ENCODE results near the gene SFRP5. TPM values are rescaled to one million over a fixed set of nuclear protein-coding genes. Genes with fewer than 3 reads are reported as not detected.

Gene SFRP5
- total and polyA plus RNA-seq, 10 of the 15 experiments (the other 5 are each of a cell fraction or from before 2014, with no cell fraction given), result not detected

DNA sequence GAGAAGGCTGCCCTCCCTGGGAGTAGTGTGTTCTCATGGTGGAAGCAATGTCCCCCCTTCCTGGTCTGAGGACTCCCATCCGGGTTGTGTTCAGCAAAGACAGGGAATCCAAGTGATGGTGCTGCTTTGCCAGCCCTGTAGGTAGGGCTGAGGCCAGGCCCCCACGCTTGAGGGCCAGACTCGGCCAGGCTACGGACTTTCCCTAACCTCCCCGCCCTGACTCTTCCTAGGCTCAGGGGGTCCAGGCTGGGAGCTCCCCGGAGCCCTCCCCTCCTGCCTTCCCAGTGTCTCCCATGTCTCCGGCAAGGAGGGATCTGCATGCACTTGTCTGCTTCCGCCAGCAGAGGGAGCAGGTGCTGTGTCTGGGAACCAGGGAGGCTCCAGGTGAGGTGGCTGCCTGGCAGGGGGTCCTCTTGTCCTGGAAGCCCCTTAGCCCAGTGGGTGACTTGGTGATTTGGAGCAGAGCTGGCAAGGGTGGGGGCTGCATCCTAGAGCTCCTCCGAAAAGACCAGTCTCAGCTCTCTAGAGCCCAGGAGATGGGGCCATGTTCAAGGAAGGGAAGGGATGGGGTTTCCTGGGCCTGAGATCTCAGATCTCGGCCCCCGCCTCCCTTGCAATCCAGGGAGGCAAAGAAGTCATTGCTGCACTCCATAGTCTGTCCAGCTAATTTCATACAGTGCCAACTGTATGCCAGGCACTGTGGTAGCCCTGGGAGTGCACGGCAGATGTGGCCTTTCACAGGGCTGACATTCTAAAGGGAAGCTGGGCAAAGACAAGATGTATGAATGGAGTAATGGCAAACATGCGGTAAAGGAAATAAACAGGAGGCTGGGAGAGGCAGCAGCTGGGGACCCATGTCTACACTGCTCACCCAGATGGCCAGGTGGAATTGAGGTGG lies 20.3 kb upstream of the SFRP5 start:
- in situ Hi-C loops (cut with MboI), result no loop called here
- Histone ChIP-seq H2AFZ (ENCODE audit: control insufficient read depth, low read depth, low read length) (no peak overlapping the region), H4K20me1 (ENCODE audit: control insufficient read depth, insufficient read depth) (no peaks in the 10 kb centered on the region), H3K36me3 (ENCODE audit: control insufficient read depth in 2 of 2, insufficient read depth in 2 of 2, low read length in 1 of 2) (no peaks in the 10 kb centered on the region), H3K79me2 (ENCODE audit: control insufficient read depth, insufficient read depth, low read length) (no peaks in the 10 kb centered on the region), H3K4me1 (ENCODE audit: control insufficient read depth, insufficient read depth, low read length) (no peaks in the 10 kb centered on the region), H3K9me3 (replicated peaks; ENCODE audit: control insufficient read depth, insufficient read depth, low read length) (no peaks in the 10 kb centered on the region), H3K27me3 (replicated peaks in 1 of 2; ENCODE audit: control insufficient read depth in 2 of 2, insufficient read depth in 2 of 2, low read length in 1 of 2) (peaks cover 0 to 3% of the 10 kb centered on the region in 2 experiments; a peak in 1 of 4 replicates), H3K4me3 (no peak overlapping the region), H3K9ac (ENCODE audit: control insufficient read depth, insufficient read depth, low read length) (no peak overlapping the region), H3K4me2 (ENCODE audit: control insufficient read depth, insufficient read depth) (no peak overlapping the region), H3K27ac (ENCODE audit: control insufficient read depth, insufficient read depth) (no peak overlapping the region)
- ChIA-PET RAD21 (ENCODE audit: unreplicated experiment) (interaction anchor here (1.7 kb wide), 1 partner anchor 76 kb away, joined by 5 read pairs; no protein-coding TSS in a partner anchor), CTCF (interaction anchor here (0.7 to 5.1 kb wide), 10 partner anchors 14 to 250 kb away, joined by 3 to 42 read pairs (median 4); no protein-coding TSS in a partner anchor), POLR2A (no interaction called here), SMC1A (ENCODE audit: uncharacterized antibody, unreplicated experiment) (interaction anchor here (1.4 kb wide), 1 partner anchor 83 kb away, joined by 3 read pairs; no protein-coding TSS in a partner anchor)
- WGBS (ENCODE audit: insufficient coverage, insufficient replicate concordance, low lambda C conversion rate, missing lambda C conversion rate), result 7% methylated on average over 13 of the region's 13 CpGs
- intact Hi-C loops (cut with micrococcal nuclease; ENCODE audit: unreplicated experiment), result loop anchor here (1.0 to 5.0 kb wide), 2 partner anchors 77 to 250 kb away; no protein-coding TSS in a partner anchor
- DNase-seq (ENCODE audit: low read depth, low spot score) (no peak), ATAC-seq (peak; percentile 95), FAIRE-seq (peak; percentile 89)
- no TSS peak for BruUV-seq (replicated peaks)
- TF ChIP-seq CUX1 (IDR thresholded peaks at IDR 0.05; ENCODE audit: insufficient replicate concordance, low read depth, low read length) (no peak), MEF2A (IDR thresholded peaks at IDR 0.05; ENCODE audit: insufficient read depth, low read depth, low read length) (no peak), CEBPZ (IDR thresholded peaks at IDR 0.05; ENCODE audit: low read depth, low read length) (no peak), LARP7 (IDR thresholded peaks at IDR 0.05) (0 out of 2 replicates have a peak, but pooled peaks have one; percentile 30), YBX1 (IDR thresholded peaks at IDR 0.05) (no peak), SMC3 (IDR thresholded peaks at IDR 0.05; ENCODE audit: borderline replicate concordance, low read length) (peak; percentile 79), TCF3 (IDR thresholded peaks at IDR 0.05; ENCODE audit: borderline replicate concordance, insufficient read depth, low read depth, low read length) (0 out of 2 replicates have a peak, but pooled peaks have one; percentile 12)
- TF ChIP-seq, protein P1, sequence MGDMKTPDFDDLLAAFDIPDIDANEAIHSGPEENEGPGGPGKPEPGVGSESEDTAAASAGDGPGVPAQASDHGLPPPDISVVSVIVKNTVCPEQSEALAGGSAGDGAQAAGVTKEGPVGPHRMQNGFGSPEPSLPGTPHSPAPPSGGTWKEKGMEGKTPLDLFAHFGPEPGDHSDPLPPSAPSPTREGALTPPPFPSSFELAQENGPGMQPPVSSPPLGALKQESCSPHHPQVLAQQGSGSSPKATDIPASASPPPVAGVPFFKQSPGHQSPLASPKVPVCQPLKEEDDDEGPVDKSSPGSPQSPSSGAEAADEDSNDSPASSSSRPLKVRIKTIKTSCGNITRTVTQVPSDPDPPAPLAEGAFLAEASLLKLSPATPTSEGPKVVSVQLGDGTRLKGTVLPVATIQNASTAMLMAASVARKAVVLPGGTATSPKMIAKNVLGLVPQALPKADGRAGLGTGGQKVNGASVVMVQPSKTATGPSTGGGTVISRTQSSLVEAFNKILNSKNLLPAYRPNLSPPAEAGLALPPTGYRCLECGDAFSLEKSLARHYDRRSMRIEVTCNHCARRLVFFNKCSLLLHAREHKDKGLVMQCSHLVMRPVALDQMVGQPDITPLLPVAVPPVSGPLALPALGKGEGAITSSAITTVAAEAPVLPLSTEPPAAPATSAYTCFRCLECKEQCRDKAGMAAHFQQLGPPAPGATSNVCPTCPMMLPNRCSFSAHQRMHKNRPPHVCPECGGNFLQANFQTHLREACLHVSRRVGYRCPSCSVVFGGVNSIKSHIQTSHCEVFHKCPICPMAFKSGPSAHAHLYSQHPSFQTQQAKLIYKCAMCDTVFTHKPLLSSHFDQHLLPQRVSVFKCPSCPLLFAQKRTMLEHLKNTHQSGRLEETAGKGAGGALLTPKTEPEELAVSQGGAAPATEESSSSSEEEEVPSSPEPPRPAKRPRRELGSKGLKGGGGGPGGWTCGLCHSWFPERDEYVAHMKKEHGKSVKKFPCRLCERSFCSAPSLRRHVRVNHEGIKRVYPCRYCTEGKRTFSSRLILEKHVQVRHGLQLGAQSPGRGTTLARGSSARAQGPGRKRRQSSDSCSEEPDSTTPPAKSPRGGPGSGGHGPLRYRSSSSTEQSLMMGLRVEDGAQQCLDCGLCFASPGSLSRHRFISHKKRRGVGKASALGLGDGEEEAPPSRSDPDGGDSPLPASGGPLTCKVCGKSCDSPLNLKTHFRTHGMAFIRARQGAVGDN (IDR thresholded peaks at IDR 0.05), result no peak
